Right renal pelvis (tissue), 4 donors: Measurements from ENCODE around the gene MORN1. TPM values are rescaled to one million over a fixed set of nuclear protein-coding genes. Genes with fewer than 3 reads are reported as not detected.

Experiments used
- DNase-seq, 4 donors: peaks; one replicate each; pipeline ENCODE4 v3.0.0-alpha.2; 2013; ENCODE audit warnings: low read depth in 4 of 4, low spot score in 3 of 4, missing footprints in 1 of 4
- polyA plus RNA-seq, 4 donors: library from polyadenylated mRNA; unstranded; fragments of 120-200 nt; gene quantifications; one replicate each; pipeline ENCODE4 v1.2.1, GENCODE V29; 2013; ENCODE audit not compliant: insufficient read length in 4 of 4

MORN1 gene
- polyA plus RNA-seq, 4 donors = 10.0 to 15.6 (median 11.5) TPM

GRCh38 chr1:2353551-2354438, 37.6 kb downstream of the MORN1 start:
- DNase-seq = no peak

DNA sequence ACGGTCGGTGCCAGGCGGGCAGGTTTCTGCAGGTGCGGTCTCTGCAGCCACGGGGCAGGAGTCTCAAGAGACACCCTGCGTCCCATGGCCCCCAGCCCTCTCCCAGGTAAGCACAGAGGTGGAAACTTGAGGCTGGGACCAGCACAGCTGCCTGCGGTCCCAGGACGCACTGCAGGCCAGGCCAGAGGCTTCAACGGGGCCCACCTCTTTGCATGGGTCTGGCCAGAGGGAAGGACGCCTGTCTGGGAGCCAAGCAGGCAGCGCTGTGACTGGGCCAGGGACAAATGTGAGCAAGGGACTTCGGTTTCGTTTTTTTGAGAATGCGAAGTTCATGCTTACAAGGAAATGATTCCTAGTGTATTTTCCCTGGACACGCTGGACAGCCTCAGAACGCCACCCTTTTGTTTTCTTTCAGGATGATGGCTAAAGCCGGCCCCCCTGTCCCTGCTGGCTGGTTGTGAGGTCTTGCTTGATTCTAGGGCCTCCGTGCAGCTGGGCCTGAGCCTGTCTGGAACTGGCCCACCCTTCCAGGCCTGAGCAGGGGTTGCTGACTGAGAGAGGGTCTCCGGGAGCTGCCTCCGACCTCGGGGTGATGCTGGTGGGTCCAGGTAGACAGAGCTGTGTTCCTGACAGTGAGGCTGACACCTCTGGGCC, 38.3 kb downstream of the MORN1 start:
- no peak for DNase-seq

GRCh38 chr1:2352341-2352896, 38.9 kb downstream of the MORN1 start:
- no peak for DNase-seq

- DNase-seq = no peak
Measured at GRCh38 chr1:2351723-2352122, 39.6 kb downstream of the MORN1 start.

DNA sequence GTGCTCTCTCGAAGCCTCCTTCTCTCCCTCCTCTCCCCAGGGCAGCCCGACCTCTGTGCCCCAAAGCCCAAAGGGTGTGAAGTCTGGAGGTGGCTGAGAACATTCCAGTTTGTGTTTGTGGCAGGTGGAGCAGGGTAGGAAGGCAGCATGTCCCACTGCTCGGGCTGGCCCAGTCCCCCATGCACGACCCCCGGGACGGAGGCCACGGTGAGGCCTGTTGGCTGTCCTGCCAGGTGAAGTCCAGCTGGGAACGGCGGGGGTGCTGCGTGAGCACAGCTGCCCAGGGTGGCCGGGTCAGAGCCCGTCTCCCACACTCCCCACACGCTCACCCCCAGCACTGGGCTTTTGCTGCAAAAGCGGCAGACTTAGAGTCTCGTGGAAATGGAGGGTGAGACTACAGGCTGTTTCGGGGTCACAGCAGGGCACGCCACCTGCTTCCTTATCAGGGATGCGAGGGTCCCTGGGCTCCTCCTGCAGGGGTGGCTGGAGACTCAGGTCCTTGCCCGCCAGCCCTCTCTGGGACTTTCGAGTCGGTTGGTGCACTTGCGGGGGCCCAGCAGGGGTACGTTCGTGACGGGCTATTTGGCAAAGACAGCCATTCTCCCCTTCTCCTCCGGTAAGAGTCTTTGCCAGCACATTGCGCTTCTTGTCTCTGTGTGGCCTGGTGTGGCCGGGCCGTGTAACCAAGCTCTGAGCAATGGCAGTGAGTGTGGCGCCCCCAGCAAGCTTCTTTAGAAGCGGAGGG, 40.3 kb downstream of the MORN1 start:
- DNase-seq = no peak

- no peak for DNase-seq
Measured at GRCh38 chr1:2350501-2350900, 40.9 kb downstream of the MORN1 start.

- DNase-seq = no peak
Measured at GRCh38 chr1:2349806-2350205, 41.5 kb downstream of the MORN1 start.

GRCh38 chr1:2348346-2349325, 42.7 kb downstream of the MORN1 start:
- no peak for DNase-seq

DNA sequence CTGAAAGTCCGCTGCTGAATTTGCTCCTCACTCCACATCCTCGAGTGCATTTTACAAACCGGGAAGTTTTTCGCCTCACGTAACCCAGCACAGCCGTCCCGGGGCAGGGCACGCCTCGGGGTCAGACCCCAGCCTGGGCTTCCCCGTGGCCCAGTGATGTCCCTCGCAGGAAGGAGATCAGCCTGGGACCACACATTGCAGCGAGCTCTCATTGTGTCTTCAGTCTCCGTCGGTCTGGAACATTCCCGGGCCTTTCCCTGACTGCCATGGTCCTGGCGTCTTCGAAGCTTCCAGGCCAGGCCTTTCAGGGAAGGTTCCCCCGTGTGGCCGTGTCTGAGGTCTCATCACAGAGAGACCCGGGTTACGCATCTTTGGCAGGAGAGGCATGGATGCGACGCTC, 43.5 kb downstream of the MORN1 start:
- DNase-seq = no peak

DNA sequence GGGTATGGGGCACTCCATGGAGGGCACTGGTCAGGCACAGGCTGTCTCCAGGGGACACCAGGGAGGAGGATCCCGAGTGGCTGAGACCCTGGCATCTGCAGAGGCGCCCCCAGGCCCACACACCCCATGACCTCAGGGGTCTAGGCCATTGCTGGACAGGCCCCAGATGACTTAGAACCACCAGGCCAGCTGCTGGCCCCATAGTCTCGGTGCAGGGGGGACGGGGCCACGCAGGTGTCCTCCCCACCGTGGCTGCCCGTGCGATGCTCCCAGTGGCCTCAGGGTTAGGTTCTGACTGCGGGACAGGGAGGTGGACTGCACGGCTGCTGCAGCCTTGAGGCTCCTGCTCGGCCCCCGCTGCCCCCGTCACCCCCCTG, 44.0 kb downstream of the MORN1 start:
- no peak for DNase-seq

DNA sequence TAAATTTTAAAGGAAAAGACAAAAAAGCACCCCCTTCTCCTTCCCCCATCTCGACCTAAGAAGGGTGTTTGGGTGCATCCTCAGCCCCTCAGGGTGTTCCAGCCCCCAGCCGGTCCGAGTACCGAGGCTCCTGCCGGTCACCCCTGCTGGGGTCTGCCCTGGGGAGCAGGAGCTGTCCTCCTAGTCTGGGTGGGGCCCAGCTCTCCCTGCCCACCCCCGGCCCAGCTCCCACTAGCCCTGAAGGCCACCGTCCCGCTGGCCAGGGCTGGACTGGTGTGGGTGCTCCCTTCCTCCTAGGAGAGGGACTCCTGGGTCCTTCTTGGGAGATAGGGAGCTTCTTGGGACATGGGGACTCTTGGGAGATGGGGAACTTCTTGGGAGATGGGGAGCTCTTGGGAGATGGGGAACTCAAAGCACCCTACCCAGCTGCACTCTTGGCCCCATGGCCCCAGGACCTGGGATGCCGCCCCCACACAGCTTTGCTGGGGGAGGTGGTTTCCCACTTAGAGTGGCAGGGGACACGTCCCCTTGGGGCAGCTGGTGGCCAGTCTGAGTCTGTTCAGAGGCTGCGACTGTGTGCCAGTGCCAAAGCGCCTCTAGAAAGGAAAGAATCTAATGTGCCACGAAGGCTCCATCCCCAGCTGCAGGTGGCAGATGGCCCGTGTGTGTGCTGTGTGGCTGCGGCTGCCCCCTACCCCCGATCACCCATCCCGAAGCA, 44.5 kb downstream of the MORN1 start:
- DNase-seq = no peak

DNA sequence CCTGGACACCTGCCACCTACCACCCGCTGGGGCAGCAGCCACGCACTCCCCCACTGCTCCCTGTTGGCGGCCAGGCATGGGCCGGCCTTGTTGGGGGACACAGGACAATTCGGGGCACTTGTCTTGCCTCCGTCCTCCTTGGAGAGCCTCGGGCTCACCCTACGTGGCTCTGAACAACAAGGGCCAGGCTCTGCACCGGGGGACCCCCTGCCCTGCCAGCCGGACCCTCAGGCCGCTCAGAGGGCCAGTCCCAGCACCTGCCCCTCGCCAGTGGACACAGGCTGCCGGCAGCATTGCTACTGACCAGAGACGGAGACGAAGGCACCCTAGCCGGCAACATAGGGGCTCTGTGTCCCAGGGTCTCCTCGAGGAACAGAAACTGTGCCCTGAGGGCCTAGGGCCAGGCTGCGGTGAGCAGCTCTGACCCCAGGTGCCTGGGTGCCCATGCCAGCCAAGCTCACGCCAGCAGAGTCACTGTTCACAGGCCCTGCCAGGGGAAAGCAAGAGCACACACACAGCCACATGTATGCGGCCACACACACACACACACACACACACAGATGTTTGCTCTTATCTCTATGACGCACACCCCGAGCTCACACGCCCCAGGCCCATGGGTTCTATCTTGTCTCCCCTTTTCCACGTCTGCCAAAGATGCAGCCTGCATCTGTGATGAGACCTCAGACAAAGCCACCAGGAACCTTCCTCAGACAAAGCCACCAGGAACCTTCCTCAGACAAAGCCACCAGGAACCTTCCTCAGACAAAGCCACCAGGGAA, 45.9 kb downstream of the MORN1 start:
- no peak for DNase-seq

GRCh38 chr1:2344744-2345296, 46.5 kb downstream of the MORN1 start:
- no peak for DNase-seq

DNA sequence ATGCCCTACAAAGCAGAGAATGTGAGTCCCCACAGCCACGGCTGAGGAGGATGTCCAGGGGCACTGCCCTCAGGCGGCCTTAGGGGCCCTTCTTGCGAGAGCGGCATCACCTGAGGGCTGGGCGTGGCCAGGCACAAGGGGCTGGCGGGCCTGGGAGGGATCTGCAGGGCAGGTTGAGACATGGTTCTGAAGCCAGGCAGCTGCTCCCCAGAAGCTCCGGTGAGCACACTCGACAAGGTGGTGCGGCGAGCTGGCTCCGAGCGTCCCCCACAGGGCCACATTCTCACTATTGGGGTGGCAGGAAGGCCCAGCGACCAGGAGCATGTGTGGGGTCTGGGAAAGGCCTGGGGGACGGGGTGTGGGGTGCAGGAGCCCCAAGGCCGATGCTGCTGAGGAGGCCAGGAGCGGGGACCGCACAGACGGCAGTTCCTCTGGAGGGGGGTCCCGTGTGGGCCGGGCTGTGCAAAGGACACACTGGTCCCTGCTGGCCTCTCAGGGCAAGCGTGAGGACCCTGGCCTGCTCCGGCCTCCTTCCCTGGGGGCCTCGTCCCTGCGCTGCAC, 47.2 kb downstream of the MORN1 start:
- no peak for DNase-seq

DNA sequence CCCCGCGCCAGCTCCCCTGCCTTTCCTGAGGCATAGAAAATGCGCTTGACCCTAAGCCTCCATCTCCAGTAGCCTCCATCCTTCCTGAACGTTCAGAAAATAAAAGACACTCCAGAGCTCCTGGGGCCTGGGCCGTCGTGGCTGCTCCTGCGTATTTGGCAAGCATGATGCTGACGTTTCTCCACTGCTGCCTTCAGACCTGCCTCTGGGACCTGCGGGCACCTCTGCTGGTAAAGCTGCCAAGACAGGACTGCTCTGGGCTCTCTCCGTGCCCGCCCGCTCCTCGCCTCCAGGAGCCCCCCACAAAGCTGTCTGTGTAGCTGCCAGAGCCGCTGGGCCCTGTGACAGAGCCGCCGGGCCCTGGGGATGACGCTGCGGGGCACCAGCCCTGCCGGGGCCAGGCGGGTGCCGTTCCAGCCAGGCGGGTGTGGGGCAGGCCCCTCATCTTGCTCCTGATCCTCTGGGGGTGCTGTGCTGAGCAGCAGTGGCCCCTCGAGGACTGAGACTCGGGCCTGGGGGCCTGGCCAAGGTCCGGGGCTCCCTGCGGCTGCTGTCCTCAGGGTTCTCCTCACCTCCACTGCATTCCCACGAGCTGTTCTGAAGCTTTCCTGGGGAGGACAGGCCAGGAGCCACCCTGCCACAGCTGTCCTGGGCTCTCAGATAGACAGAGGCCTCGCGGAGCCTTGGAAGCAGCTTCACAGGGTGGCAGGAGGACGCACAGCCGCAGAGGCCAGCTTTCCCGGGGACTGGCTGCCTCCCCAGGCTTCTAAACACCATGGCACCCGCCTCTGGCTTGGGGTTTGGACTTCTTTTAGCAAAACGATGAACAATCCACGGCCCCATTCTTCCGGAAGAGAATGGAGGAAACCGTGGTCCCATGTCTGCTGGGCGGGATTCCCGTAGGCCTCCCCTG, 48.1 kb downstream of the MORN1 start:
- no peak for DNase-seq

DNA sequence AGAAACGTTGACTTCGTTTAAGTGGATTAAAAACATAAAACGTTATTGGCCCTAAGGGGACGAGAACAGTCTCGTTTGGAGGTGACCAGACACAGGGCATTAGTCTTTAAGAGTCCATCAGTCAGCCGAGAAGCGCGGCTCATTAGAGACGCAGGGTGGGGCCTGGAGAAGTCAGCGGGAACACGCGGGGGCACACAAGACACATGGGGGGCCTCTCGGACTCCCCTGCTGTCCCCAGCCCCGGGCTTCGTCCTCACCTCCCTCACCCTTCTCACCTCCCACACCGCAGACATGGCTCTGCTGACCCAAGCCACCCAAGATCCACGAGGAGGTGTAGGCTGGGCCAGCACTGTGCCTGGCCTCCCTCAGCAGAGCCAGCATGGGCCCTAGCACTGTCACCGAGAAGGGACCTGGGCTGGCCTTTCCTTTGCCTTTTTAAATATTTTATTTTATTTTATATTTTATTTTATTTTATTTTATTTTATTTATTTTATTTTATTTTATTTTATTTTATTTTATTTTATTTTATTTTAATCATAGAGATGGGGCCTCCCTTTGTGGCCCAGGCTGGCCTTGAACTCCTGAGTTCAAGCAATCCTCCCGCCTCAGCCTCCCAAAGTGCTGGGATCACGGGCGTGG, 48.9 kb downstream of the MORN1 start:
- no peak for DNase-seq
